Hepatocyte (in vitro differentiated cells): Measurements from ENCODE around the gene VPS13D. TPM values are rescaled to one million over a fixed set of nuclear protein-coding genes. Genes with fewer than 3 reads are reported as not detected.

Experiments used
- DNase-seq: peaks from one replicate; pipeline ENCODE4 v3.0.0-alpha.2; 2016; ENCODE audit warnings: low spot score
- H2AFZ ChIP-seq: fragments of 200-600 bp; sonication (generic); 2 replicates; pipeline ENCODE4 v1.6.0; 2016; ENCODE audit warnings: antibody characterized with exemption, mild to moderate bottlenecking
- H3K27ac ChIP-seq: fragments of 200-600 bp; sonication (generic); 2 replicates; pipeline ENCODE4 v1.5.1; 2016; ENCODE audit warnings: mild to moderate bottlenecking
- H3K27me3 ChIP-seq: fragments of 200-600 bp; sonication (generic); 2 replicates; pipeline ENCODE4 v1.6.1; 2016
- H3K36me3 ChIP-seq: fragments of 200-600 bp; sonication (generic); replicated peaks from 2 replicates; pipeline ENCODE4 v1.5.1; 2016; ENCODE audit warnings: low read depth; ENCODE audit not compliant: insufficient read depth
- H3K4me1 ChIP-seq: fragments of 200-600 bp; sonication (generic); 2 replicates; pipeline ENCODE4 v1.5.1; 2016; ENCODE audit warnings: mild to moderate bottlenecking, moderate library complexity; ENCODE audit not compliant: insufficient read depth
- H3K4me2 ChIP-seq: fragments of 200-600 bp; sonication (generic); 2 replicates; pipeline ENCODE4 v1.6.0; 2016
- H3K4me3 ChIP-seq: fragments of 200-600 bp; sonication (generic); 2 replicates; pipeline ENCODE4 v1.5.1; 2016; ENCODE audit warnings: mild to moderate bottlenecking
- H3K79me2 ChIP-seq: fragments of 200-600 bp; sonication (generic); 2 replicates; pipeline ENCODE4 v1.6.0; 2017; ENCODE audit warnings: mild to moderate bottlenecking
- H3K9me2 ChIP-seq: fragments of 200-600 bp; sonication (generic); replicated peaks from 2 replicates; pipeline ENCODE4 v1.6.0; 2017; ENCODE audit warnings: mild to moderate bottlenecking; ENCODE audit not compliant: insufficient read depth
- H3K9me3 ChIP-seq: fragments of 200-600 bp; sonication (generic); 2 replicates; pipeline ENCODE4 v1.5.1; 2016; ENCODE audit warnings: low read depth, mild to moderate bottlenecking
- H4K20me1 ChIP-seq: fragments of 200-600 bp; sonication (generic); 2 replicates; pipeline ENCODE4 v1.6.0; 2016; ENCODE audit warnings: mild to moderate bottlenecking; ENCODE audit not compliant: insufficient read depth, poor library complexity, severe bottlenecking
- CTCF ChIP-seq: fragments of 200-600 bp; sonication (generic); IDR thresholded peaks from 2 replicates; pipeline ENCODE4 v1.5.1; 2016; ENCODE audit warnings: antibody characterized with exemption, mild to moderate bottlenecking; ENCODE audit not compliant: poor library complexity
- EZH2 ChIP-seq: fragments of 200-600 bp; sonication (generic); IDR thresholded peaks from 2 replicates; pipeline ENCODE4 v1.6.1; 2016; ENCODE audit warnings: antibody characterized with exemption, mild to moderate bottlenecking, borderline replicate concordance
- EZH2phosphoT487 ChIP-seq: fragments of 200-600 bp; sonication (generic); IDR thresholded peaks from one replicate; pipeline ENCODE4 v1.6.1; 2018; ENCODE audit warnings: antibody characterized with exemption, mild to moderate bottlenecking, low read depth, moderate library complexity; ENCODE audit not compliant: unreplicated experiment, severe bottlenecking
- WGBS: methylation state at CpG from one replicate; pipeline ENCODE4 v1.1.6; 2016; ENCODE audit warnings: low lambda C conversion rate; ENCODE audit errors: missing lambda C conversion rate; 5-methylcytosine and 5-hydroxymethylcytosine counted together
- polyA plus RNA-seq: library from polyadenylated mRNA; unstranded; fragments of >200 nt; fragmentation: Nextera tagmentation; extraction: Ambion mirVana; gene quantifications from 2 replicates; pipeline ENCODE4 v1.2.1, GENCODE V29; 2016
- total RNA-seq: library from RNA; depleted of rRNA; stranded (reverse); fragments of >200 nt; gene quantifications from 2 replicates; pipeline ENCODE4 v1.2.3, GENCODE V29; 2014

VPS13D gene
- total and polyA plus RNA-seq, 2 experiments from 2014 or later: 7.3 to 32.2 TPM

DNA sequence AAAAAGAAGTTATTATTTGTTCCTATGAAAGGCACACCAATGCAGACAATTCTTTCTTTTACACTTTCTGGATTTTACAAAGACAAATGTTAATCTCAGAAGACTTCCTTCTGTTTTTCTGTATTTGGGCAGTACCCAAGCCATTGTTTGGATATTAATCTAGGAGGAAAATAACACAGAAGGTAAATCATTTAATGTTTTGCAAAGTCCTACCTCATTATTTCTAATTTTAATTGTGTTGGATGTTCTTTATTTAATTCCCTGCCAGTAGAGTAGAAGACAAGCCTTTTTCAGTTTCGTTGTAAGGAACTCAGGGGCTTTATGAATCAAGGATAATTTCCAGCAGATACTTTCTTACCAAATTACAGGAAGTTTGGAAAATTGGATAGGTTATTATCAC, 118.3 kb downstream of the VPS13D start:
- TF ChIP-seq EZH2phosphoT487 (no peak), EZH2 (no peak), CTCF (no peak)
- peaks cover 3% of the 10 kb centered on the region for H3K36me3 ChIP-seq
- H3K27ac ChIP-seq: no peak overlapping the region
- WGBS: 83% methylated on average over 1 of the region's 1 CpG
- H3K79me2 ChIP-seq: no peaks in the 10 kb centered on the region
- H3K4me2 ChIP-seq: no peak overlapping the region
- H2AFZ ChIP-seq: no peak overlapping the region
- H4K20me1 ChIP-seq: no peaks in the 10 kb centered on the region
- no peaks in the 10 kb centered on the region for H3K9me3 ChIP-seq
- no peaks in the 10 kb centered on the region for H3K9me2 ChIP-seq
- no peaks in the 10 kb centered on the region for H3K27me3 ChIP-seq
- no peak overlapping the region for H3K4me3 ChIP-seq
- no peak for DNase-seq
- H3K4me1 ChIP-seq: peaks cover 6% of the 10 kb centered on the region

DNA sequence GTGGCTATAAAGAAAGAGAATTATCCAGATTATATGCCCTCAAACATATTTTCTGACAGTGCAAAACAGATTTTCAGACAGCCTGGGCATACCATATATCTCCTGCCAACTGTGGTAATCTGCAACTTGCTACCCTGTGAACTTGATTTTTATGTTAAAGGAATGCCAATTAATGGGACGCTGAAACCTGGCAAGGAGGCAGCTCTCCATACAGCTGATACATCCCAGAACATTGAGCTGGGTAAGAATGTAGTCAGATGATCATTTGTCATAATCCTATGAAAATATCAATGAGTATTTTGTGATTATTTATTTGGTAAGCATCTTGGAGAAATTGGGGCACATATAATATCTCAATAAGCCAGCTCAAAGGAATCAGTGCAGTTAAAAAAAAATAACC, 124.2 kb downstream of the VPS13D start:
- Histone ChIP-seq H3K27me3 (no peaks in the 10 kb centered on the region), H3K27ac (no peak overlapping the region), H3K4me3 (no peak overlapping the region), H2AFZ (no peak overlapping the region), H3K79me2 (no peaks in the 10 kb centered on the region), H3K9me3 (no peaks in the 10 kb centered on the region), H3K36me3 (peaks cover 3% of the 10 kb centered on the region), H4K20me1 (no peaks in the 10 kb centered on the region), H3K4me1 (peaks cover 20% of the 10 kb centered on the region), H3K9me2 (no peaks in the 10 kb centered on the region), H3K4me2 (no peak overlapping the region)
- no peak for TF ChIP-seq EZH2
- DNase-seq: no peak
- WGBS: 97% methylated on average over 1 of the region's 1 CpG

DNA sequence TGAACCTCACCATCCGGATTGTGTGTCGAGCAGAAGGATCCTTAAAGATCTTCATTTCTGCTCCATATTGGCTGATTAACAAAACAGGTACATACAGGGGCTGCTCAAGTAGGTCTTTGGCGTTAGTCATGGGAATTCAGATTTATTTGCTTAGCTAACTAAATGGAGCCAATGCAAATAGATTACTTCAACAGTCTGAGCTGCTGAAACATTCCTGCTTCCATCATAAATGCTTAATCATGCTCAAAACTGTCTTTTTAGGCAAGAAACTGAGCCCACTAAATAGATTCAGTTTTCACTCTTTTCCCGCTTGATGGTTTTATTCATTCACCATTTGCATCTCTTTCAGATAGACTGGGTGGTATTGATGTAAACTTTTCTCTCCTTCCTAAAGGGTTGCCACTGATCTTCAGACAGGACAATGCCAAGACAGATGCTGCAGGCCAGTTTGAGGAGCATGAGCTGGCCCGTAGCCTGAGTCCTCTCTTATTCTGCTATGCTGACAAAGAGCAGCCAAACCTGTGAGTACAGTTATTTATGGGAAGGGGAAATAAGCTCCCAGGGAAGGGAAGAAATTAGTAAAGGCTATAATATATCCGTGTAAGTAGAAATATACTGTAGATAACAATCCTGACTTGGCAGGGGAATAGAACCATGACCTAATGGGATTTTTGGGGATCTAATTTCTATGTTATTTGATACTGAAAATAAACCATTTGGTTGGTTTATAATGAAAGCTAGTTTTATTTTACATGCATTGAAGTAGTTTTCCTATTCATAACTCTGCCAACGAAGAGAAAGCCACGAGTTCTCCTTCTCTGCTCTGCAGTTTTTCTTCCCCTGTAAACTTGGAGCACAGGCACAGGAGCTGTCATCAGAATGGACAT, 126.4 kb downstream of the VPS13D start:
- Histone ChIP-seq H3K36me3 (no peaks in the 10 kb centered on the region), H3K4me2 (peak overlapping the region; percentile 6), H3K9me3 (no peaks in the 10 kb centered on the region), H2AFZ (no peak overlapping the region), H4K20me1 (no peaks in the 10 kb centered on the region), H3K4me1 (peaks cover 20% of the 10 kb centered on the region), H3K4me3 (no peak overlapping the region), H3K27me3 (no peaks in the 10 kb centered on the region), H3K9me2 (no peaks in the 10 kb centered on the region), H3K27ac (peak overlapping the region; percentile 84), H3K79me2 (no peaks in the 10 kb centered on the region)
- TF ChIP-seq EZH2 (no peak), CTCF (no peak), EZH2phosphoT487 (no peak)
- 59% methylated on average over 8 of the region's 8 CpGs for WGBS
- peak; percentile 32 for DNase-seq

GRCh38 chr1:12358499-12358898, 128.7 kb downstream of the VPS13D start:
- no peak overlapping the region for H3K4me3 ChIP-seq
- no peak for TF ChIP-seq EZH2phosphoT487
- no peak for TF ChIP-seq CTCF
- no peak for TF ChIP-seq EZH2
- H3K36me3 ChIP-seq: no peaks in the 10 kb centered on the region
- no peaks in the 10 kb centered on the region for H3K27me3 ChIP-seq
- no peaks in the 10 kb centered on the region for H3K79me2 ChIP-seq
- H3K4me2 ChIP-seq: no peak overlapping the region
- H3K9me3 ChIP-seq: no peaks in the 10 kb centered on the region
- no peaks in the 10 kb centered on the region for H3K9me2 ChIP-seq
- whole genome bisulfite sequencing: 85% methylated on average over 6 of the region's 6 CpGs
- peaks cover 20% of the 10 kb centered on the region for H3K4me1 ChIP-seq
- H3K27ac ChIP-seq: no peak overlapping the region
- DNase-seq: no peak
- H4K20me1 ChIP-seq: no peaks in the 10 kb centered on the region
- H2AFZ ChIP-seq: no peak overlapping the region
